Fibroblast of lung (primary cell): Measurements from ENCODE around the gene BMPR1B. TPM values are rescaled to one million over a fixed set of nuclear protein-coding genes. Genes with fewer than 3 reads are reported as not detected.

Experiments
- DNase-seq, 2 donors: peaks; one replicate each; pipeline versions ENCODE4 v3.0.0 to v3.0.0-alpha.2; 2010; ENCODE audit warnings: low read depth in 2 of 2
- H2AFZ ChIP-seq: 2 replicates; pipeline ENCODE4 v1.5.1; 2012; ENCODE audit warnings: low read length, control low read depth, inconsistent platforms
- H3K27ac ChIP-seq: 2 replicates; pipeline ENCODE4 v1.5.1; 2011; ENCODE audit warnings: low read length, control low read depth; ENCODE audit not compliant: insufficient read depth
- H3K27me3 ChIP-seq: 2 replicates; pipeline ENCODE4 v1.5.1; 2011; ENCODE audit warnings: mild to moderate bottlenecking, low read length; ENCODE audit not compliant: control insufficient read depth, insufficient read depth
- H3K36me3 ChIP-seq: 2 replicates; pipeline ENCODE4 v1.5.1; 2011; ENCODE audit warnings: low read length; ENCODE audit not compliant: control insufficient read depth, insufficient read depth
- H3K4me1 ChIP-seq: 2 replicates; pipeline ENCODE4 v1.5.1; 2011; ENCODE audit warnings: low read length; ENCODE audit not compliant: control insufficient read depth, insufficient read depth; ENCODE audit errors: extremely low read depth
- H3K4me2 ChIP-seq: 2 replicates; pipeline ENCODE4 v1.5.1; 2011; ENCODE audit warnings: low read length, control low read depth; ENCODE audit not compliant: insufficient read depth; ENCODE audit errors: extremely low read depth
- H3K4me3 ChIP-seq, 4 experiments: fragments of 200-600 bp in 1 of 4; sonication (generic) in 1 of 4; replicated peaks in 1 of 4; 2 replicates each; pipeline ENCODE4 v1.5.1; 2011 to 2016; ENCODE audit warnings: low read length in 4 of 4, low read depth in 3 of 4, mild to moderate bottlenecking in 3 of 4, control low read depth in 2 of 4, inconsistent platforms in 1 of 4, mixed read lengths in 1 of 4; ENCODE audit not compliant: insufficient read depth in 1 of 4; ENCODE audit errors: control extremely low read depth in 1 of 4
- H3K79me2 ChIP-seq: 2 replicates; pipeline ENCODE4 v1.5.1; 2012; ENCODE audit warnings: mild to moderate bottlenecking, low read length, inconsistent platforms; ENCODE audit not compliant: control insufficient read depth, insufficient read depth
- H3K9ac ChIP-seq: 2 replicates; pipeline ENCODE4 v1.5.1; 2011; ENCODE audit warnings: mild to moderate bottlenecking, low read length, control low read depth; ENCODE audit not compliant: insufficient read depth
- H3K9me3 ChIP-seq: 2 replicates; pipeline ENCODE4 v1.5.1; 2012; ENCODE audit warnings: low read depth, low read length; ENCODE audit not compliant: control insufficient read depth, insufficient read depth
- H4K20me1 ChIP-seq: 2 replicates; pipeline ENCODE4 v1.5.1; 2011; ENCODE audit warnings: low read length; ENCODE audit not compliant: control insufficient read depth, insufficient read depth; ENCODE audit errors: extremely low read depth
- CTCF ChIP-seq, 2 donors: IDR thresholded peaks in 1 of 2; conservative IDR thresholded peaks in 1 of 2; 1 replicate in 1 of 2; 2 replicates in 1 of 2; pipeline ENCODE4 v1.5.1; 2011 to 2012; ENCODE audit warnings: low read length in 2 of 2, control low read depth in 1 of 2, inconsistent platforms in 1 of 2, low read depth in 1 of 2, mild to moderate bottlenecking in 1 of 2
- EZH2 ChIP-seq: IDR thresholded peaks from 2 replicates; pipeline ENCODE4 v1.5.1; 2012; ENCODE audit warnings: low read length, control low read depth, mild to moderate bottlenecking; ENCODE audit errors: missing control alignments
- polyA plus RNA-seq, 2 donors: library from polyadenylated mRNA; depleted of rRNA in 1 of 2; stranded (reverse) in 1 of 2; unstranded in 1 of 2; fragments of >200 nt; gene quantifications; 2 replicates each; pipeline ENCODE4 v1.2.1, GENCODE V29; 2011 to 2012; ENCODE audit warnings: missing spikeins in 1 of 2
- total RNA-seq: library from RNA; depleted of rRNA; stranded (reverse); fragments of >200 nt; gene quantifications from 2 replicates; pipeline ENCODE4 v1.2.1, GENCODE V29; 2014

Gene BMPR1B
- total and polyA plus RNA-seq, 2 donors (not counting 1 experiment from before 2014, with no cell fraction given) = 0.17 to 0.45 TPM

DNA sequence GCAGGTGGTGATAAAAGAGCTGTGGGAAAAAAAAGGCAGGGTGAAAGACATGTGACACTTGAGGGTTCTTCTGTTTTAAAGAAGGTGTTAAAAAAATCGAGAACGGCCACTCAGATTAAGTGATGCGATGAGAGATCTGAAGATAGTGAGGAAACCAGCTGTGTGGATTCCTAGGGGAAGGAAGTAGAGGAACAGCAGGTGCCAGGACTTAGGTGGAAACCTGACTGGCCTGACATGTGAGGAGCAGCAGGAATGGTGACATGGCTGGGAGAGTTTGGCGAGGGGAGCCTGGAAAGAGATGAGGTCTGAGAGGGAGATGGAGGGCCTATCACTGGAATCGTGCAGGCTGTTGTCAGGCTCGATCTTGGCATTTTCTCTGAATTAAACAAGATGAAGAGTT is 55.5 kb downstream of the BMPR1B start:
- TF ChIP-seq EZH2 (no peak), CTCF (conservative IDR thresholded peaks at IDR 0.05 in 1 of 2, IDR thresholded peaks at IDR 0.05 in 1 of 2; ENCODE audit: low read depth in 1 of 2, low read length in 2 of 2) (no peak)
- Histone ChIP-seq H3K9me3 (no peaks in the 10 kb centered on the region), H2AFZ (no peak overlapping the region), H3K9ac (no peak overlapping the region), H3K36me3 (no peaks in the 10 kb centered on the region), H3K79me2 (no peaks in the 10 kb centered on the region), H3K4me3 (no peak overlapping the region), H3K4me2 (no peak overlapping the region), H3K4me1 (no peaks in the 10 kb centered on the region), H3K27ac (no peak overlapping the region), H3K27me3 (no peaks in the 10 kb centered on the region), H4K20me1 (no peaks in the 10 kb centered on the region)
- no peak for DNase-seq

DNA sequence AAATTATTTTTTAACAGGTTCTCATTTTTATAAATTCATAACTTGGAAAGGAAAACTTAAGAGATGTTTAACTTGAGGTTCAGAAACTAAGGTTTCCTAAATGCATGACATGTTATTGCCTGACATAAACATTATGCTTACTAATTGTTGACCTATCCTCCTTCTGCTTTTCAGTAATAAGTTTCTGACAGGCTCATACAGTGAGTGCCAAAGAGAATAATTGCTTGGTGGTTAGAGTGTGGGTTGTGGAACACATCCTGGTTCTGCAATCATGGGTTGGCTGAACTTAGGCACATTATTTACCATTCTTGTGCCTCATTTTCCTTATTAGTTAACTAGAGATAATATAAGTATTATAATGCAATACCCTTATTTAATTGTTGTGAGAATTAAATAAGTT is 56.5 kb downstream of the BMPR1B start:
- no peaks in the 10 kb centered on the region for H3K4me1 ChIP-seq
- H4K20me1 ChIP-seq = no peaks in the 10 kb centered on the region
- H3K79me2 ChIP-seq = no peaks in the 10 kb centered on the region
- no peaks in the 10 kb centered on the region for H3K27me3 ChIP-seq
- no peak overlapping the region for H3K27ac ChIP-seq
- H3K4me3 ChIP-seq = no peak overlapping the region
- no peak overlapping the region for H2AFZ ChIP-seq
- peak; percentile 26 to 28 for DNase-seq
- no peaks in the 10 kb centered on the region for H3K36me3 ChIP-seq
- no peaks in the 10 kb centered on the region for H3K9me3 ChIP-seq
- no peak overlapping the region for H3K9ac ChIP-seq
- TF ChIP-seq EZH2 (no peak), CTCF (conservative IDR thresholded peaks at IDR 0.05 in 1 of 2, IDR thresholded peaks at IDR 0.05 in 1 of 2; ENCODE audit: low read depth in 1 of 2, low read length in 2 of 2) (no peak)
- H3K4me2 ChIP-seq = no peak overlapping the region

DNA sequence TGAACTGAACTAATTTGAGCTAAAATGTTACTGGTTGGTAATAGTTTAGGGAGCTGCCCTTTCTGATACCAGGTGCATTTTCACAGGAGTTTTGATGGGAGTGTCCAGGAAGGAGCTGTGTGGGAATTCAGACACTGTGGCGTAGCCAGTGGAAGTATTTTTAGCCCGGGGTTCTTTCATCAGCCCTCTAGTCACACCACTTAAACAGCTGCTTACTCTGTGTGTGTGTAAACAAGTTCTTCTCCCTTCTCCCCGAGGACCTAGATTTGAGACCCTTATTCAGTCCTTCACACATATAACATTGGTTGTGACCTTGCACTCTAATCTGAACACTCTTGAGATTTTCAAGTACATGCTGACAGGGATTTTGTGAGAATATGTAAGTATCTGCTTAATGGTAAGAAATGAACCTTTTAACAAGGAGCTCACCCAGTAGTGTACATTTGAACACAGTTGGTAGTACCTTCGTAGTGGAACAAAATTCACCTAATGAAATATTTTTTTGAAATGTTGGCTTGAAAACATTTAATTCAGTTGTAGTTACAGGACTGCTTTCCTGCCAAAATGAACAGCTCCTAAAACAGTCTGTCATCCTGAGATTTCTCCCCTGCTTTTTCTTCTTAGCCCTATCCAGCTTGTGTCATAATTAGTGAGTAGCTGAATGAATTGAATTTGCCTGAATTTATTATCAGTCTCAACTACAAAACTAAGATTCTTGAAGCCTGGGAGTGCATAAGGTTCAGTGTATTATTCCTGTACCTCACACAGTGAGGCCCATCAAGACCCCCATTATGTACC is 61.8 kb downstream of the BMPR1B start:
- H3K9ac ChIP-seq = no peak overlapping the region
- H2AFZ ChIP-seq = no peak overlapping the region
- H3K4me1 ChIP-seq = no peaks in the 10 kb centered on the region
- TF ChIP-seq CTCF (conservative IDR thresholded peaks at IDR 0.05 in 1 of 2, IDR thresholded peaks at IDR 0.05 in 1 of 2; ENCODE audit: low read depth in 1 of 2, low read length in 2 of 2) (no peak), EZH2 (no peak)
- no peaks in the 10 kb centered on the region for H3K79me2 ChIP-seq
- H3K27ac ChIP-seq = no peak overlapping the region
- no peak overlapping the region for H3K4me2 ChIP-seq
- DNase-seq = no peak
- no peaks in the 10 kb centered on the region for H3K9me3 ChIP-seq
- no peak overlapping the region for H3K4me3 ChIP-seq
- no peaks in the 10 kb centered on the region for H3K27me3 ChIP-seq
- no peaks in the 10 kb centered on the region for H4K20me1 ChIP-seq
- H3K36me3 ChIP-seq = no peaks in the 10 kb centered on the region
